ENCODE data around the gene FAM163B.

FAM163B gene

GRCh38 chr9:133641396-133641655, 32.1 kb upstream of the FAM163B start:
- H3K79me2 ChIP-seq (ENCODE audit: insufficient read depth, low read length): no peaks in the 10 kb centered on the region
- H3F3A ChIP-seq (ENCODE audit: insufficient read depth, low read length): no peaks in the 10 kb centered on the region
- no peaks in the 10 kb centered on the region for H4K20me1 ChIP-seq (ENCODE audit: insufficient read depth, low read length)
- H3K9me3 ChIP-seq (ENCODE audit: low read length): no peaks in the 10 kb centered on the region
- H3K4me1 ChIP-seq (ENCODE audit: insufficient read depth, low read length, severe bottlenecking): no peaks in the 10 kb centered on the region
- H3K4me3 ChIP-seq (ENCODE audit: low read depth, low read length, poor library complexity, severe bottlenecking): no peak overlapping the region
- TF ChIP-seq EZH2 (IDR thresholded peaks at IDR 0.05; ENCODE audit: borderline replicate concordance, low read length) (no peak), CTCF (IDR thresholded peaks at IDR 0.05; ENCODE audit: low read length) (no peak)
- no peak overlapping the region for H3K4me2 ChIP-seq (ENCODE audit: low read length)
- H3K9ac ChIP-seq (ENCODE audit: low read length): no peak overlapping the region
- H3K27ac ChIP-seq (ENCODE audit: low read depth, low read length, poor library complexity, severe bottlenecking): no peak overlapping the region
- no peaks in the 10 kb centered on the region for H3K9me2 ChIP-seq (ENCODE audit: low read depth, low read length)
- no peak overlapping the region for H2AFZ ChIP-seq (ENCODE audit: low read length)
- H3K27me3 ChIP-seq (ENCODE audit: insufficient read depth, low read length): 0 out of 2 replicates have a peak, but pooled peaks cover 5% of the 10 kb centered on the region
- H3K36me3 ChIP-seq (ENCODE audit: insufficient read depth, low read length): no peaks in the 10 kb centered on the region

- no peak overlapping the region for H3K9ac ChIP-seq (ENCODE audit: low read length)
- TF ChIP-seq CTCF (IDR thresholded peaks at IDR 0.05; ENCODE audit: low read length) (no peak), EZH2 (IDR thresholded peaks at IDR 0.05; ENCODE audit: borderline replicate concordance, low read length) (no peak)
- no peaks in the 10 kb centered on the region for H3K9me3 ChIP-seq (ENCODE audit: low read length)
- no peak overlapping the region for H2AFZ ChIP-seq (ENCODE audit: low read length)
- no peaks in the 10 kb centered on the region for H3F3A ChIP-seq (ENCODE audit: insufficient read depth, low read length)
- H3K4me2 ChIP-seq (ENCODE audit: low read length): no peak overlapping the region
- no peaks in the 10 kb centered on the region for H4K20me1 ChIP-seq (ENCODE audit: insufficient read depth, low read length)
- no peak overlapping the region for H3K4me3 ChIP-seq (ENCODE audit: low read depth, low read length, poor library complexity, severe bottlenecking)
- H3K36me3 ChIP-seq (ENCODE audit: insufficient read depth, low read length): no peaks in the 10 kb centered on the region
- 0 out of 2 replicates have a peak, but pooled peaks cover 5% of the 10 kb centered on the region for H3K27me3 ChIP-seq (ENCODE audit: insufficient read depth, low read length)
- H3K79me2 ChIP-seq (ENCODE audit: insufficient read depth, low read length): no peaks in the 10 kb centered on the region
- H3K4me1 ChIP-seq (ENCODE audit: insufficient read depth, low read length, severe bottlenecking): no peaks in the 10 kb centered on the region
- H3K9me2 ChIP-seq (ENCODE audit: low read depth, low read length): no peaks in the 10 kb centered on the region
- H3K27ac ChIP-seq (ENCODE audit: low read depth, low read length, poor library complexity, severe bottlenecking): no peak overlapping the region
These were observed 31.6 kb upstream of the FAM163B start for GRCh38 chr9:133640580-133641395.

GRCh38 chr9:133640160-133640559, 31.0 kb upstream of the FAM163B start:
- H3K9me3 ChIP-seq (ENCODE audit: low read length): no peaks in the 10 kb centered on the region
- TF ChIP-seq EZH2 (IDR thresholded peaks at IDR 0.05; ENCODE audit: borderline replicate concordance, low read length) (no peak), CTCF (IDR thresholded peaks at IDR 0.05; ENCODE audit: low read length) (no peak)

More at GRCh38 chr9:133640160-133640559, 31.0 kb upstream of the FAM163B start:
- no peak overlapping the region for H3K4me3 ChIP-seq (ENCODE audit: low read depth, low read length, poor library complexity, severe bottlenecking)
- H3K27ac ChIP-seq (ENCODE audit: low read depth, low read length, poor library complexity, severe bottlenecking): no peak overlapping the region
- H3K4me1 ChIP-seq (ENCODE audit: insufficient read depth, low read length, severe bottlenecking): no peaks in the 10 kb centered on the region
- H3K36me3 ChIP-seq (ENCODE audit: insufficient read depth, low read length): no peaks in the 10 kb centered on the region
- H4K20me1 ChIP-seq (ENCODE audit: insufficient read depth, low read length): no peaks in the 10 kb centered on the region
- 0 out of 2 replicates have a peak, but pooled peaks cover 5% of the 10 kb centered on the region for H3K27me3 ChIP-seq (ENCODE audit: insufficient read depth, low read length)
- H3K79me2 ChIP-seq (ENCODE audit: insufficient read depth, low read length): no peaks in the 10 kb centered on the region
- H2AFZ ChIP-seq (ENCODE audit: low read length): no peak overlapping the region
- no peak overlapping the region for H3K9ac ChIP-seq (ENCODE audit: low read length)
- H3K9me2 ChIP-seq (ENCODE audit: low read depth, low read length): no peaks in the 10 kb centered on the region
- no peak overlapping the region for H3K4me2 ChIP-seq (ENCODE audit: low read length)
- no peaks in the 10 kb centered on the region for H3F3A ChIP-seq (ENCODE audit: insufficient read depth, low read length)
